ENCODE data around the gene ADAMTS12.
"Not testable (repeated sequence)": the region's sequence is repeated elsewhere in the genome, so short reads cannot be mapped to it uniquely, and the experiment has no call there.

Gene ADAMTS12

DNA sequence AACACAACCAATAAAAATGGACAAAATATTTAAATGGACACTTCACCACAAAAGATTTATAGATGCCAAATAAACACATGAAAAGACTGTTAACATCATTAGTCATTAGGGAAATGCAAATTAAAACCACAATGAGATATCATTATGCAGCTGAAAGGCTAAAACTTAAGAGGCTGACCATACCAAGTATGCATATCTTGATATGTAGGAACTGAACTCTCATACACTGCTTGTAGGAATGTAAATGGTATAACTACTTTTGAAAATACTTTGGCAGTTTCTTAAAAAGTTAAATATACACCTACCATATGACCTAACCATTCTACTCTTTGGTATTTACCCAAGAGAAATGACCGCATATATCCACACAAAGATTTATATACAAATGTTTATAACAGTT, 13.6 kb upstream of the ADAMTS12 start:
- DNase-seq = peak; percentile 5

DNA sequence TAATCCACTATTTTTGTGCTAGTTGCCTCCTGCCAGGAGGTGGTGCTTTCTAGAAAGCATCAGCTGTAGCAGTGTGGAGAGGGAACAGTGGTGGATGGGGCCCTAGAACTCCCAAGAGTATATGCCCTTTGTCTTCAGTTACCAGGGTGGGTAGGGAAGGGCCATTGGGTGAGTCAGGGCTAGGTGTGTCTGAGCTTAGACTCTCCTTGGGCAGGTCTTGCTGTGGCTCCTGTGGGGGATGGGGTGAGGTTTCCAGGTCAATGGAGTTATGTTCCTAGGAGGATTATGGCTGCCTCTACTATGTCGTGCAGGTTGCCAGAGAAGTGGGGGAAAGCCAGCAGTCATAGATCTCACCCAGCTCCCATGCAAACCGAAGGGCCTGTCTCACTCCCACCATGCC, 11.3 kb upstream of the ADAMTS12 start:
- no peak for DNase-seq

DNA sequence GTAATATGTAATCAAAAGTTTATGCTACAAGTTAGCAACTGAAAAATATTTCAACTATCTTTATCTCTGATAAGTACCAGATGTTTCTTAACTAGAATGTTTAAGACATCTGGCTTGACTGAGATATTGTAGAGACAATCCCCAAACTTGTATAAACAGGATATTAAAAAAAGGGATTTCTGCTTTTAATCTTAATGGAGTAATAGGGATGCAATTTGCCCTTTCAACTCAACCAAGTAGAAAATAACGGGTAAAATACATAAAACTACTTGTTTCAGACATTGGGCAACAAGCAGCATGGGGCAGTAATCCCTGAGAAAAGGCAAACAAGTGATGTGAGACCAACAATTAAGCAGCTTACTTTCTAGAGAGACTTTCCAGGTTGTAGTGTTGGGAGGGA, 9.4 kb upstream of the ADAMTS12 start:
- DNase-seq = peak; percentile 53

DNA sequence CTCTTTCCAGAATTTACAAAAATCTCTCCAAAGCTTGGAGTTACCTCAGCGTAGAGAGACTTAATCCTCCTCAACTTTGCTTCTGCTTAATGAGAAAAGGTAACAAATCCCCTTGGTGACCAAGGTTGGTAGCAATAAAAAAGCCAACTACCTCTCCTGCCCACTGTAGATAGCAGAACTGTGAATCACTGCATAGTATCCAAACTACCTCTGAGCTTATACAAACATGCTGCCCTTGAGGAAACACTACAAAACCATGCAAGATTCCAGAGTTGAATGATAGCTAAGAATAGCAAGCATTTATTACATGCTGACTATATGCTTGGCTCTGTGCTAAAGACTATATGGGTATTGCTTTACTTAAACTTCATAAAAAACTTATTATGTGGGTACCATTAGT, 2.8 kb upstream of the ADAMTS12 start:
- DNase-seq = peak; percentile 69

DNA sequence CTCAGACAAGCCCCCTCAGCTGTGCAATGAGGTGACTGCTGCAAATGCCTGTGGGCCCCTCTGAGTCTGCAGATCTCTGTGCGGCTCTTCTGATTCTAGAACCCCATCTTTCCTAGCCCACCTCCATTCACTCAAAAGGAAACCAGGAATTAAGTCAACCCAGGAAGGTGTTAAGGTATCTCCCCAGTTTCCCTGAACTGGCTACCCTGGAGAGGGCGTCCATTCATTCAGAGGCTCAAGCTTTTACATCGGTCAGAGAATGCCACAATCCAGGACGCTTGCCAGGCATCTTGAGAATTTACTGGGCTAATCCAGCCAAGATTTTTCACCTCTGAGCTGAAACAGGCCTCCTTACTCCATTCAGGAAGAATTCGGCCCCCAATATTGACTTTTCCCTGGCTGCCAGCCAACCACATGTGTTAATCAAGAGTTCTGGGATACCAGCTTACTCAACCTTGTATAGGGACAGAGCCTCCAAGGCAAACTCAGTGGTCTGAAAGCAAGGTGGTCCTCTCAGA, 889 bp upstream of the ADAMTS12 start:
- DNase-seq = peak; percentile 96

DNA sequence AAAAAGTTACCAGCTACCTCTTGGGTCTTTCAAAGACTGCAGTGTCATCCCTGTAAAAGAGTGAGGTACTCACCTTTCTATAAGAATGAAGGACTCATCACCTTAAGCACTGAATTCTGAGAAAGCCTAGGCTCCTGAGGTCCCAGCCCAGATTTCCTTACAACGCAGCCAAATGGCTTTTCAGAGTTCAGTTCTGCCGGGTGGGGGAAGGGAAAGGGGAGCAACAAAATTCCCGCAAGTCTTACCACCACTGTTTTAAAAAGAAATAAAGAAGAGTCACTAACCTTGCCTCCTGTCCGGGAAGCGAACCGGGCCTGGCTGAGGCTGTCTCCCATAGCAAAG, 373 bp downstream of the ADAMTS12 start:
- no peak for DNase-seq

DNA sequence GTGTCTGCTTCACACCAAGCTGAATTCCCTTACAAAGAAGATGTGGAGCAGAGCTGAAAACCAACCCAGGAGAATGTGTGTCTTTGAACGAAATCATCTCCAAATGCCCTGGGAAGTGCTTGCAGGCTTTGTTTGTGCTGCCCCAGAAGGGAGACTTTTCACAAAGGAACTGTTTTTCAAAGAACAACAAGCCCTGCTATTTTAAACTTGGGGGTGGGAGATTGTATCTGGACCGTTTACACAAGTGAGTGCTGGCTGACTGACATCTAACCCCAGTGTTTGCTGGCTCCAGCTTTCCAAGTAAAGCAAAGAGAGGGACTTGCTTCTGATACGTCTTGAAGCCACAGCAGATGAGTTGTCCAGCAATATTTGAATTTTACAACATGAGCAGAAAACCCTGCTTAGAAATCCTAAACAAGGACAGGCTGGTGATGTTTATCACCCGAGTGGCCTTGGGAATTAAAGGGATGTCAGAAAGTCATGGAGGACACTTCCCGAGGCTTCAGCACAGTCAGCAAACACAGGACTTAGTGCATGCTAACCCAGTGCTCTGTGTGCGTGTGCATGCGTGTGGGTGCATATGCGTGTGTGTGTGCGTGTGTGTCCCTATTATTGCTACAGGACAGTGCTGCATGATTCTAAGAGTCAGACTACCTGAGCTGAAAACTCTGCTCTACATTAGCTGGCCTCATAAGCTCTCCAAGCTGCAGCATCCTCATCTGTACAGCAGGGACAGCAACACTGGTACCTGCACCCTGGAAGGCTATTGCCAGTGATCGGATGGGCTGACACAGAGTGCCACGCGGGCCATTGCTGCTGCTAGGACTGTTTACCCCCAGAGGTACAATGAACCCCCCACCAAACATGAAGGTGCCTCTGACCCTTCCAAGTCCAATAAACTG, 1.4 kb downstream of the ADAMTS12 start:
- peak; percentile 39 for DNase-seq

DNA sequence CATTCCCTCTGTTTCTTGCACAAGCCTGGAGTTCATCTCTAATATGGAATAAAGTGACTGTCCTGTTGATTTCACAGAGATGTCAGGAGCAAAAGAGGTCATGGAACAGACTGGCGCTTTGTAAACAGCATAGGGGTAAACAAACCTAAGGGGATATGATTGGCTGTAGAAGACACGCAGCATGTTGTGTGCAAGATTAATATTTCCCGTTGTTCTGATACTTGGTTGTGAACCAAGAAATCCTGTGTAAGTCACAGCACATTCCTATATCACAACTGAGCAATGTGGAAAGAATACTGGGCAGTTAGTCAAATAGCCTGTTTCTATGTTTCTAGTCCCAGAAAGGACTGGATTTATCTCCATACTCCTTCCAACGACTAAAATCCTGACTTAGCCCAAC, 3.2 kb downstream of the ADAMTS12 start:
- peak; percentile 54 for DNase-seq

DNA sequence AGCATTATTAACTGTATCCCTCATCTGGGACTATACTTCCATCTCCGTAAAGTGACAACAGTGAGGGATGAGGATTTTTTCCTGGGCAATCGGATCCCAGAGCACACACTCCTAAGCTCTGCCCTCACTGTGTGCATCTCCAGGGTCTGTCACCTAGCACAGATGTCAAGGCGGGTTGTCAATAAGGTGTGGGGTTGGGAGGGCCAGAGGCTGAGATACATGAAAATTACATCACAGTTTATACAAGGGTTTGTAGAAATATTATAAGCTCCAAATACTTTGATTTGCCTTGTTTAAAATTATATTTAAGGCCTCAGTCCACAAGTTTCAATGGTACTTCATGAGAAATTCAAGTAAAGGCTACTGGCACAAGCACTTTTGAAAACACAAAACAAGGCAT, 4.5 kb downstream of the ADAMTS12 start:
- DNase-seq = no peak

DNA sequence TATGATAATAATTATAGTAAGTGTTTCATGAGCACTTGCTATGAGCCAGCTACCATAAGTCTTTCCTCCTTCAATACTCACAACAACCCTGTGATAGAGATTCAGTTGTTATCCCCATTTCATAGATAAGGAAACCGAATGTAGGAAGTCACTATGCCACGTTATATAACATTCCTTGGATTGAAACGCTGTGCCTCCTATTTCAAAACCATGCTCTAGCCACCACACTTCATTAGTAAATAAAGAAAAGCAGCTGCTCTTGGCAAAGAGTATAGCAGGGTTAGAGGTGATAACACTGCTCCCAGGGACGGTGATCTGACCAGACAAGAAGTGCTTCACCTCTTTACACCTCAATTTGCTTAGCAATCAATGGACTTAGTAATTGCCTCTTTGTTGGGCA, 5.5 kb downstream of the ADAMTS12 start:
- no peak for DNase-seq

DNA sequence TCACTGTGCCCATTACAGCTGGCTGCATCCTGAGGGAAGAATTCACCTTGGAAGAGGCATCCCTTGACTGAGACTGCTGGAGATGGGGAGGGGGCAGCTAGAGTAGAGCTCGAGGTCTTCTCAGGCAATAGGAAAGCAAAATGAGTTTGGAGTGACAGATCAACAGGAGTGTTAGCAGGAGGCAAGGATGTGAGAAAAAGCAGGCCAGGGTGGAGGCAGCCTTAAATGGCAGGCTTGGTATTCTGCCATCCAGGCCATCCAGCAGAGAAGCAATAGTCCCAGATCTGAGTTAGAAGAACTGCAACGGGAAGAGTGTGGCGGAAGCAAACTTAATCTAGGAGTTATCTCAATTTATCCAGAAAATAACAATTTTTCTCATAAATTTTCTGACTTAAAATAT, 6.1 kb downstream of the ADAMTS12 start:
- DNase-seq = no peak

DNA sequence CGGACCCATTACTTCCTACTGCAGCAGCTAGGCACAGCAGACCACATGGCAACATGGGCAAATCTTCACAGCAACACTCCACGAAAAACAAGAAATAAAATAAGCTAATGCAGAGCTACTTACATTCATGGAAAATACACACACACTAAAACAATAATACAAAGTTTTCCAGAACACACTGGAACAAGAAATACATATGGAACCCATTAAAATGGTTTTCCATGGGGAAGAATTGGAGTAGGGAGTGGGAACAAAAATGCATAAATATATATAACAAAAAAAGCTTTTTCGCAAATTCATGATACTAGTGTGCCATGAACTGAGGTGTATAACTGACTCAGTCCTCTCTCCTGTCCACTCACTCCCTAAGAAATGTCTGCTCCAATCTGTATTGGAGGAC, 8.3 kb downstream of the ADAMTS12 start:
- DNase-seq = no peak

DNA sequence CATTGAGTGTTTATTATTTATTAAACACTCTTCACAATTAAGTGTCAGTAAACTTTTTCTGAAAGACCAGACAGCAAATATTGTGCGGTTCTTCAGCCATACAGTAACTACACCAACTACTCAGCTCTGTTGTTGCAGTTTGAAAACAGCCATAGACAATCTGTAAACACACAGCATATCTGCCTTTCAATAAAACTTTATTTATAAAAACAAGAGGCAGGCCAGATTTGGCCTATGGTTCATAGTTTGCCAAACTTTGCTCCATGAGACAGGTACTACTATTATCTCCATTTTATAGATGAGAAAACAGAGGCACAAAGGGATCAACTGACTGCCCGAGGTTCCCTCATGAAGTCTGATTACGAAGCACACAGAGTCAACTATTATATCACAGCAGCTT, 11.5 kb downstream of the ADAMTS12 start:
- DNase-seq = no peak

DNA sequence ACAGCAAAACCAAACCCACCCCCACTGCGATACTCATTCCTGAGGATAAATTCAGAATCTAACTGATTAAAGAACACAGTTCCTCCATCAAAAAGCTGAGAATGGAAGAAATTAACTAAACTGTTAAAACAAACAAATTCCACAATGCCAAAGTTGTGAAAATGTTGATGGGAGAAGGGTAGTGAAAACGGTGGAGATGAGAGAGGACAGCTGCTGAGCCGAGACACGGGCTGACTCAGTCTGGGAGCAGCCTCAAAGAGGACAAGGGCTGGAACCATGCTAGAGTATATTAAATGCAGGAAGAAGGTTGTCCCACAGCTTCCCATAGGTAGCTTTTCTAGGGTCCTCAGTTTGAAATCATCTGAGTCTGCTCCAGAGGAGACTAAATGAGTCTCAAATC, 14.3 kb downstream of the ADAMTS12 start:
- no peak for DNase-seq

DNA sequence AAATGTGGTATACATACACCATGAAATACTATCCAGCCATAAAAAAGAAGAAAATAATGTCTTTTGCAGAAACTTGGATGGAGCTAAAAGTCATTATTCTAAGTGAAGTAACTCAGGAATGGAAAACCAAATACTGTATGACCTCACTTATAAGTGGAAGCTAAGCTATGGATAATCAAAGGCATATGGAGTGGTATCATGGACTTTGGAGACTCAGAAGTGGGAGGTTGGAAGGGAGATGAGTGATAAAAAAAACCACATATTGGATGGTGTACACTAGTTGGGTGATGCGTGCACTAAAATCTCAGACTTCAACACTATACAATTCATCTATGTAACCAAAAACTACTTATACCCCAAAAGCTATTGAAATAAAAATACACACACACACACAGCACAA, 24.5 kb downstream of the ADAMTS12 start:
- DNase-seq = peak; percentile 71

DNA sequence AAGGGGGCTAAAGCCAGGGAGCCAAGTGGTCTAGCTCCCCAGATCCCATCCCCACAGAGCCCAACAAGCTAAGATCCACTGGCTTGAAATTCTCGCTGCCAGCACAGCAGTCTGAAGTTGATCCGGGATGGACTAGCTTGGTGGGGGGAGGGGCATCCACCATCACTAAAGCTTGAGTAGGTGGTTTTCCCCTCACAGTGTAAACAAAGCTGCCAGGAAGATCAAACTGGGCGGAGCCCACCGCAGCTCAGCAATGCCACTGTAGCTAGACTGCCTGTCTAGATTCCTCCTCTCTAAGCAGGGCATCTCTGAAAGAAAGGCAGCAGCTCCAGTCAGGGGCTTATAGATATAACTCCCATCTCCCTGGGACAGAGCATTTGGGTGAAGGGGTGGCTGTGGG, 32.6 kb downstream of the ADAMTS12 start:
- not testable (repeated sequence) for DNase-seq

DNA sequence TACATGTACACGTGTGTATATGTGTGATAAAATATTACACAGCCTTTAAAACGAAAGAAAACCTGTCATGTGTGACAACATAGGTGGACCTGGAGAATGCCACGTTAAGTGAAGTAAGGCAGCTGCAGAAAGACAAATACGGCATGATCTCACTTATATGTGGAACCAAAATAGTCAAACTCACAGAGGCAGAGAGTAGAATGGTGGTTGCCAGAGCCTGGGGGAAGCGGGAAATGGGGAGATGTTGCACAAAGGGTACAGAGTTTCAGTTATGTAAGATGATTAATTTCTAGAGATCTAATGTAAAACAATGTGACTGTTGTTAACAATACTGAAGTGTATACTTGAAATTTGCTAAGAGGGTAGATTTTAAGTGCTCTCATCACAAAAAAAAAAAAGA, 34.8 kb downstream of the ADAMTS12 start:
- DNase-seq = no peak

DNA sequence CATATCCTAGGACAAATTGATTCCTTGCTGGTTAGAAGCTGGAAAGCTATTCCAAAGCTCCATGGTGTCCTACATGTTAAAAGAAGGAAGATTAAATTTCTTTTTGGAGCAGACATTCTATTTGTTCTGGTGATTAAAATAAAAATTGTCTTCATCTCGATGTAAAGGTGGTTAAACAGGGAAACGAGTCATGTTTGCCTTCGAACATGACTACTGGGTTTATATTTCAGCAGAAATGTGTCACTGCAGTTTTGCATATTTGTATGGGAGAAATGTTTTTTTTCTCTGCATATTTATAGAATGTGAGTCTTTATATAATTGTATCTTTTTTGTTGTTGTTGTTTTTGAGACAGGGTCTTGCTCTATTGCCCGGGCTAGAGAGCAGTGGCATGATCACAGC, 36.4 kb downstream of the ADAMTS12 start:
- DNase-seq = no peak

DNA sequence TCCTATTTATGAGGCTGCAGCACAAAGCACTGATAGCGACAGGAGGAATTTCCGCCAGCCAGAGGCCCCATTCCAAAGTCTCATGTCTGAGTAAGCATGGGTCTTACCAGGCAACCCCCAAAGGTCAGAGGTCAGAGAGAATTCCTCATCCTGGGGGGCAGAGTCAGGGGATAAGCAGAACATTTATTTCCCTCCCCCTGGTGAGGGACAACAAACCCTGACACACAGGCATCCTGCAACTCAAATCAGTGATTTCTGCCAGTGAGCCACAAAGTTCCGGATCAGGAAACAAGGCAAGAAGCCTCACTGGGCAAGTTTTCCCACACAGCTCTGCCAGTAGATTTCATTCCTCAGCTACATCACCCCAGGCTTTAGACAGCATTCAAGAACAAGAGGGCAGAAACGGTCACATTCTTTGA, 37.0 kb downstream of the ADAMTS12 start:
- DNase-seq = peak; percentile 83

DNA sequence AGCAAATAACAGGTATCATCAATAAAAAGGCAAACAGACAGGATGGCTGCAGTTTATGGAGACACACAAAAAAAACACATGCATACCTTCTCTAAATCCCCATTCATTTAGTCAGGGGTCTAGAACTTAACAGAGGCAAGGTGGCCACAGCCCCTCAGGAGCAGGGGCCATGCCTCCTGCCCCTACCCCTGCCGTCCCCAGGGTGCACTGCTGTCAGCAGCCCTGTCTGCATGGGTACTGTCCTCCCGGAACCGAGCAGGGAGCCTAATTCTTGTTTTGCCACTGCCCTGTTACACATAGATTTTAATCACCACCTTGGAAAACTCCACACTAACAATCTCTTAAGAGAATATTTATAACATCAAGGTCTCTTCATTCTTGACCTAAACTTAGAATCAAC, 39.0 kb downstream of the ADAMTS12 start:
- DNase-seq = no peak

DNA sequence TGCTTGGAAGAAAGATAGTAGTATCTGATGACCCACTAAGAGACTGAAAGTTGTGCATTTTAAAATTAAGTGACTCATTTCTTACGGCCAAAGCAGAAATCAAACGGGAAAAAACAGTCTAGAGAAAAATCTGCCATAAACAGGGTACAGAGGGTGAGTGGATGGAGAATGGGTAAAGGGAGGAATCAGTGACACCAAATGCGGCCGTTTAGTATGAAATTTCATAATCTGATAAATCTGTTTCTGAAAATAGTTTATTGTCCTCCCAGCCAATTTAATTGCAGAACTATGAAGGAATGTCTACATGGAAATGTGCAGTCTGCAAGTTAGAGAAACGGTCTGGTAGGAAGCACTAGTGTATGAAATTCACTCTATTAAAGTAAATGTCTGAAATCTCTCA, 39.5 kb downstream of the ADAMTS12 start:
- DNase-seq = peak; percentile 23

DNA sequence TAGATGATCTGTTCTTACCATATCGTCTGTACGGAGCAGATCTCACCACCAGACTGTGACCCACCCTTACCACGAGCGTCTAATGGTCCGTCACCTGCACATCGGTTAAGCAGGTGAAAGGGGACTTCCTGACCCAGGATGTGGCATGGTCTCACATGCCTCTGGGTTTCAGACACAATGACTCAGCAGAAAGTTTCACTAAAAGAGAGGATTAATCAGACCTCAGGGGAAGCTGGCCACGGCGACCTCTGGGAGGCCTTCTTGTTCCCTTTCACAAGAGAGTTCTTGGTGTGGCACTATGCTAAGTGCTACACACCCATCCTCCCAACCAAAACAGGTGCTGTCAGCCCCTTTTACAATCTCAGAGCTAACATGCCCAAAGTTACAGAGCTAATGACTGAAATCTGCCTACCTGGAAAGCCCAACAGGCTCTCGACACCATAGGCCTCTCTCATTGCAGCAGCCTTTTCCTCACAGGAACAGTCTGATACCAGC, 41.6 kb downstream of the ADAMTS12 start:
- peak; percentile 29 for DNase-seq

DNA sequence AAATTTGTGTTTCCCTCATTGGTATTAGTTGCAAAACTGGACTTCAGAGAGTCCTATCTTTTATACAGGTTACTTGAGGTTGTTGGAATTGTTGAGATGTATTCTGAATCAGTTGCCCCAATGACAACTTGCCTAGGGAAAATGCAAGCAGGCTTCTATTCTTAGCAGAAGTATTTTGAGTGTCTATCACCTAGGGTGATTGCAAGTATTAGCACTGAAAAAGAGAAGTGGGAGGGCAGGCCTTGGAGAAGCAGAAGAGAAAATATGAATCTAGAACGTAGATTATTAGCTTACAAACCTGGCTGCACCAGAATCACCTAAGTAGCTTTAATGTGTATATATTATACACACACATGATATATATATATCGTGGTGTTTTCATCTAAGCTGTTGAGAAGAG, 43.2 kb downstream of the ADAMTS12 start:
- no peak for DNase-seq

DNA sequence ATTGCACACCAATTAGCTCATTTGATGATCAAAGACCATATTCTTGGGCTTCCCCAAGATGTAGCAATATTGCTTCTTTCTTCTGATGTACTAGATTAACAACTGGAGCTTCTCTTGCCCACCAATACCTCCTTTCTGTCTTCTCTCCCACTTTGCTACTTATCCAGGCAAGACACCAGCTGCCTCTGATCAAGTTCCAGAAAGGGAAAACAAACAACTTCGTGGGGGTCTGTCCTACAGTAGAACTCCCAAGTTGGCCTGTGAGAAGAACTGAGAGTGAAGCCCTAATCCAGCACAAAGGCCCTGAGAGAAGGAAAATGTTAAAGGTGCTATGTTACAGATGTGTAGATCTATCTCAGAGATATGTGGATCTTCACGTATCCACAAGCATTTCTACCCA, 44.9 kb downstream of the ADAMTS12 start:
- no peak for DNase-seq

DNA sequence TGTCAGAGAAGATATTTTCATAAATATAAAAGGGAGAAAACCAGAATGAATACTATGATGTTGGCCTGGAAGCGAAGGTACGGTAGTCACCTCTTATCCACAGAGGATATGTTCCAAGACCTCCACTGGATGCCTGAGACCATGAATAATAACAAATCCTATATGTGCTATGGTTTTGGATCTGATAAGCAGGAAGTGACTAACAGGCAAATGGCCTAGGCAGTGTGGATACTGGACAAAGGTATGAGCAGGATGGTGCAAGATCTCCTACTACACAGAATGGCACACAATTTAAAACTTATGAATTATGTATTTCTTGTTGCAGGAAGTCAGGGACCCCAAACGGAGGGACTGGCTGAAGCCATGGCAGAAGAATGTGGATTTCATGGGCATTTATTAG, 48.2 kb downstream of the ADAMTS12 start:
- peak; percentile 78 for DNase-seq
